ENCODE data around the gene FIZ1.

FIZ1 gene

GRCh38 chr19:55616395-55616875 is 17.1 kb upstream of the FIZ1 start:
- DNase-seq: no peak
- in situ Hi-C loops (cut with HindIII; ENCODE audit: low pct_ligation_motif_present, low pct_unique_long_range_greater_than_20kb, low sequenced_read_pairs): no loop called here

DNA sequence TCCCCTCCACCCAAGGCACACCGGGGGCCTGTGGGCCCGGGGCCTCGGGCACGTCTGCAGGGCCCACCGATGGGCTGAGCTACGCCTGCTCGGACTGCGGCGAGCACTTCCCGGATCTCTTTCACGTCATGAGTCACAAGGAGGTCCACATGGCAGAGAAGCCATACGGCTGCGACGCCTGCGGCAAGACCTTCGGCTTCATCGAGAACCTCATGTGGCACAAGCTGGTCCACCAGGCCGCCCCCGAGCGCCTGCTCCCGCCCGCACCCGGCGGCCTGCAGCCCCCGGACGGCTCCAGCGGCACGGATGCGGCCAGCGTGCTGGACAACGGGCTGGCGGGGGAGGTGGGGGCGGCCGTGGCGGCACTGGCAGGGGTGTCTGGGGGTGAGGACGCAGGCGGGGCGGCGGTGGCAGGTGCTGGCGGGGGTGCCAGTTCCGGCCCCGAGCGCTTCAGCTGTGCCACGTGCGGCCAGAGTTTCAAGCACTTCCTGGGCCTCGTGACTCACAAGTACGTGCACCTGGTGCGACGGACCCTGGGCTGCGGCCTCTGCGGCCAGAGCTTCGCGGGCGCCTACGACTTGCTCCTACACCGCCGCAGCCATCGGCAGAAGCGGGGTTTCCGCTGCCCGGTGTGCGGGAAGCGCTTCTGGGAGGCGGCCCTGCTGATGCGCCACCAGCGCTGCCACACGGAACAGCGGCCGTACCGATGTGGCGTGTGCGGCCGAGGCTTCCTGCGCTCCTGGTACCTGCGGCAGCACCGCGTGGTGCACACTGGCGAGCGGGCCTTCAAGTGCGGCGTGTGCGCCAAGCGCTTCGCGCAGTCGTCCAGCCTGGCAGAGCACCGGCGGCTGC is 16.5 kb upstream of the FIZ1 start:
- DNase-seq: no peak
- in situ Hi-C loops (cut with HindIII; ENCODE audit: low pct_ligation_motif_present, low pct_unique_long_range_greater_than_20kb, low sequenced_read_pairs): no loop called here

DNA sequence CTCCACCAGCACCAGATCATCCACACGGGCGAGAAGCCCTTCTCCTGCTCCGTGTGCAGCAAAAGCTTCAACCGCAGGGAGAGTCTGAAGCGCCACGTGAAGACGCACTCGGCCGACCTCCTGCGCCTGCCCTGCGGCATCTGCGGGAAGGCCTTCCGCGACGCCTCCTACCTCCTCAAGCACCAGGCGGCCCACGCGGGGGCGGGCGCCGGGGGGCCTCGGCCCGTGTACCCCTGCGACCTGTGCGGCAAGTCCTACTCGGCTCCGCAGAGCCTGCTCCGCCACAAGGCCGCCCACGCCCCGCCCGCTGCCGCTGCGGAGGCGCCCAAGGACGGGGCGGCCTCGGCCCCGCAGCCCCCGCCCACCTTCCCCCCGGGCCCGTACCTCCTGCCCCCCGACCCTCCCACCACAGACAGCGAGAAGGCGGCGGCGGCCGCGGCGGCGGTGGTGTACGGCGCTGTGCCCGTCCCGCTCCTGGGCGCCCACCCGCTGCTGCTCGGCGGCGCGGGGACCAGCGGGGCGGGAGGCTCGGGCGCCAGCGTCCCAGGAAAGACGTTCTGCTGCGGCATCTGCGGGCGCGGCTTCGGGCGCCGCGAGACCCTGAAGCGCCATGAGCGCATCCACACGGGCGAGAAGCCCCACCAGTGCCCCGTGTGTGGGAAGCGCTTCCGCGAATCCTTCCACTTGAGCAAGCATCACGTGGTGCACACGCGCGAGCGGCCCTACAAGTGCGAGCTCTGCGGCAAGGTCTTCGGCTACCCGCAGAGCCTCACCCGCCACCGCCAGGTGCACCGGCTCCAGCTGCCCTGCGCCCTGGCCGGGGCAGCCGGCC is 15.6 kb upstream of the FIZ1 start:
- DNase-seq: no peak
- in situ Hi-C loops (cut with HindIII; ENCODE audit: low pct_ligation_motif_present, low pct_unique_long_range_greater_than_20kb, low sequenced_read_pairs): no loop called here

DNA sequence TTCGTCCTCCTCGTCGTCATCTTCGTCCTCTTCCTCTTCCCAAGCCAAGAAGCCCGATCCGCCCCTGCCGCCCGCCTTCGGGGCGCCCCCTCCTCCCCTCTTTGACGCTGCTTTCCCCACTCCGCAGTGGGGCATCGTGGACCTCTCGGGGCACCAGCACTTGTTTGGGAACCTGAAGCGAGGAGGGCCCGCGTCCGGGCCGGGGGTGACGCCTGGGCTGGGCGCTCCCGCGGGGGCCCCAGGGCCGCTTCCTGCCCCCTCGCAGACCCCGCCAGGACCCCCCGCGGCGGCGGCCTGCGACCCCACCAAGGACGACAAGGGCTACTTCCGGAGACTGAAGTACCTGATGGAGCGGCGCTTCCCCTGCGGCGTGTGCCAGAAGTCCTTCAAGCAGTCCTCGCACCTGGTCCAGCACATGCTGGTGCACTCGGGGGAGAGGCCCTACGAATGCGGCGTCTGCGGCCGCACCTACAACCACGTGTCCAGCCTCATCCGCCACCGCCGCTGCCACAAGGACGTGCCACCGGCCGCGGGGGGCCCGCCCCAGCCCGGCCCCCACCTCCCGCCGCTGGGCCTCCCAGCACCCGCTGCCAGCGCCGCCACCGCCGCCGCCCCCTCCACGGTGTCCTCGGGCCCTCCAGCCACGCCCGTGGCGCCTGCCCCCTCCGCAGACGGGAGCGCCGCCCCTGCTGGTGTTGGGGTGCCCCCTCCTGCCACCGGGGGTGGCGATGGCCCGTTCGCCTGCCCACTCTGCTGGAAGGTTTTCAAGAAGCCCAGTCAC is 14.8 kb upstream of the FIZ1 start:
- no peak for DNase-seq
- in situ Hi-C loops (cut with HindIII; ENCODE audit: low pct_ligation_motif_present, low pct_unique_long_range_greater_than_20kb, low sequenced_read_pairs): no loop called here

DNA sequence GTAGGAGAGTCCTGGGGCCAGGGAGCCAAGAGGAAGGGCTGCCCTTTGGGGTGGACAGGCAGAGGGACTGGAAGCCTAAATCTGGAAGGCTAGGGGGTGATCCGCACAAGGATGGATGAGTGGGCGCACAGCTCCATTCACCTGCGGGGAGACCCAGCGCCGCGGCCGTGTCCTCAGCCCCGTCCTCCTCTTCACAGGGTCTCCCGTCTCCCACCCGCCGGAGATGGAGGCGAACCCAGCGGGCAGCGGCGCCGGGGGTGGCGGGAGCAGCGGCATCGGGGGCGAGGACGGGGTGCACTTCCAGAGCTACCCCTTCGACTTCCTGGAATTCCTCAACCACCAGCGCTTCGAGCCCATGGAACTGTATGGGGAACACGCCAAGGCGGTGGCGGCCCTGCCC is 14.1 kb upstream of the FIZ1 start:
- no peak for DNase-seq
- in situ Hi-C loops (cut with HindIII; ENCODE audit: low pct_ligation_motif_present, low pct_unique_long_range_greater_than_20kb, low sequenced_read_pairs): no loop called here

DNA sequence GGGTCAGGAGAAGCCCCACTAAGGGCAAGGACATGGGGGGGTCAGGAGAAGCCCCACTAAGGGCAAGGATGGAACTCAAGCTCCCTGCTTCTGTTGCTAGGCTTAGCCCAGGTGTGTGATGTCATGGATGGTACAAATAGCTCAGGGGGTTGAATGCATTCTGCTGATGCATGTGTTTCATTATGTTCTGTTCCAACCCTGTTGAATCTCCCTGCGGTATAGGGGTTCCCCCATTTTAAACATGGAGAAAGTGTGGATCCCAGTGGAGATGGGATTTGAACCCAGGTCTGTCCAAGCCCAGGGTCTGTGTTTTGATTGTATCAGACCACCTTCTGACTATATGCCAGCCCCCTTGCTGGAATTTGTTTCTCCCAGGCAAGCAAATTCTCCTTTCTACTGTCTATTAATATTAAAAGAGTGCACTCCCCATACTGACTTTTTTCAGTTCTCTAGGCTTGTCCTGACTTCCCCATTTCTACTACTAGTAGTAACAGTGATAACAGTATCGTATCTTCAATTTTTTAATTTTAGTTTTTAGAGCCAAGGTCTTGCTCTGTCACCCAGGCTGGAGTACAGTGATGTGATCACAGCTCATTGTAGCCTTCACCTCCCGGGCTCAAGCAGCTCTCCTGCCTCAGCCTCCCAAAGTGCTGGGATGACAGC is 12.8 kb upstream of the FIZ1 start:
- in situ Hi-C loops (cut with HindIII; ENCODE audit: low pct_ligation_motif_present, low pct_unique_long_range_greater_than_20kb, low sequenced_read_pairs): no loop called here
- no peak for DNase-seq

DNA sequence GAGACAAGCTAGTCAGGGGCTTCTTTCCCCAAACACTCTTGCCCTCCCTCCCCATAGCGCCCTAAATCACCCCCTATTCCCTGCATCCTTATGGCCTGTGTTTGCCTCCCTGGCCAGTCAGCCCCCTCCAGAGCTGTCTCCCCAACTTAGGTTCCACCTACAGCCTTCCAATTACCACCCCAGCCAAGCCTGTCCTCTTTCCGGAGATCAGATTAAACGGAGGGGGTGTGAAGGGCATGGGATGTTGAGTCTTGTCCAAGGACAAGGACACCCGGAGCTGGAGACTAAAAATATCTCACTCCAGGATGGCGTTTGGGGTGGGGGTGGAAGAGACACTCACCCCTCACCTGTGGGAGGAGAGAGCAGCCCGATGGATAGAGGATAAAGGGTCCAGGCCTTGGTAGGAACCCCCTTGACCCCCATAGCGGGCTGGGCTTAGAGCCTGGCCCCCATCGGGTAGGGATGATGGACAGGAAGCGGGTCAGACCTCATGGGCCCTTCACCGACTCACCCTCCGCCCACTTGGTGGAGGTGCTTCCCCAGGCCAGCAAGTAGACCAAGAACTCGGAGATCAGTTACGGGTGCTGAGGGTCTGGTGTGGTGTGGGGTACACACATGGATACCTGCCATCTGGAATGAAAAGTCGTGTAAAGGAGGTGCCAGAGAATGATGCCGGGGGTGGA is 12.1 kb upstream of the FIZ1 start:
- in situ Hi-C loops (cut with HindIII; ENCODE audit: low pct_ligation_motif_present, low pct_unique_long_range_greater_than_20kb, low sequenced_read_pairs): no loop called here
- no peak for DNase-seq

GRCh38 chr19:55609326-55609725 is 10.0 kb upstream of the FIZ1 start:
- in situ Hi-C loops (cut with HindIII; ENCODE audit: low pct_ligation_motif_present, low pct_unique_long_range_greater_than_20kb, low sequenced_read_pairs): no loop called here

GRCh38 chr19:55606817-55607216 is 7.5 kb upstream of the FIZ1 start:
- in situ Hi-C loops (cut with HindIII; ENCODE audit: low pct_ligation_motif_present, low pct_unique_long_range_greater_than_20kb, low sequenced_read_pairs): no loop called here
- no peak for DNase-seq

More at GRCh38 chr19:55609326-55609725, 10.0 kb upstream of the FIZ1 start:
- no peak for DNase-seq

GRCh38 chr19:55606471-55606787 is 7.1 kb upstream of the FIZ1 start:
- in situ Hi-C loops (cut with HindIII; ENCODE audit: low pct_ligation_motif_present, low pct_unique_long_range_greater_than_20kb, low sequenced_read_pairs): no loop called here
- no peak for DNase-seq

GRCh38 chr19:55605637-55606470 is 6.5 kb upstream of the FIZ1 start, which contains the start of gene ZNF865:
Gene ZNF865, plus strand, starts transcription at chr19:55605647. Its CDS starts 7,972 bp downstream, at chr19:55613619.
- DNase-seq: peak; percentile 82

GRCh38 chr19:55605207-55605636 is 5.9 kb upstream of the FIZ1 start:
- in situ Hi-C loops (cut with HindIII; ENCODE audit: low pct_ligation_motif_present, low pct_unique_long_range_greater_than_20kb, low sequenced_read_pairs): no loop called here

More at GRCh38 chr19:55605637-55606470, 6.5 kb upstream of the FIZ1 start, which contains the start of gene ZNF865:
- in situ Hi-C loops (cut with HindIII; ENCODE audit: low pct_ligation_motif_present, low pct_unique_long_range_greater_than_20kb, low sequenced_read_pairs): no loop called here

GRCh38 chr19:55603581-55604292 is 4.4 kb upstream of the FIZ1 start:
- DNase-seq: no peak
- in situ Hi-C loops (cut with HindIII; ENCODE audit: low pct_ligation_motif_present, low pct_unique_long_range_greater_than_20kb, low sequenced_read_pairs): no loop called here

More at GRCh38 chr19:55605207-55605636, 5.9 kb upstream of the FIZ1 start:
- peak; percentile 96 for DNase-seq

- in situ Hi-C loops (cut with HindIII; ENCODE audit: low pct_ligation_motif_present, low pct_unique_long_range_greater_than_20kb, low sequenced_read_pairs): no loop called here
- no peak for DNase-seq
Measured at GRCh38 chr19:55603115-55603514, 3.8 kb upstream of the FIZ1 start.

DNA sequence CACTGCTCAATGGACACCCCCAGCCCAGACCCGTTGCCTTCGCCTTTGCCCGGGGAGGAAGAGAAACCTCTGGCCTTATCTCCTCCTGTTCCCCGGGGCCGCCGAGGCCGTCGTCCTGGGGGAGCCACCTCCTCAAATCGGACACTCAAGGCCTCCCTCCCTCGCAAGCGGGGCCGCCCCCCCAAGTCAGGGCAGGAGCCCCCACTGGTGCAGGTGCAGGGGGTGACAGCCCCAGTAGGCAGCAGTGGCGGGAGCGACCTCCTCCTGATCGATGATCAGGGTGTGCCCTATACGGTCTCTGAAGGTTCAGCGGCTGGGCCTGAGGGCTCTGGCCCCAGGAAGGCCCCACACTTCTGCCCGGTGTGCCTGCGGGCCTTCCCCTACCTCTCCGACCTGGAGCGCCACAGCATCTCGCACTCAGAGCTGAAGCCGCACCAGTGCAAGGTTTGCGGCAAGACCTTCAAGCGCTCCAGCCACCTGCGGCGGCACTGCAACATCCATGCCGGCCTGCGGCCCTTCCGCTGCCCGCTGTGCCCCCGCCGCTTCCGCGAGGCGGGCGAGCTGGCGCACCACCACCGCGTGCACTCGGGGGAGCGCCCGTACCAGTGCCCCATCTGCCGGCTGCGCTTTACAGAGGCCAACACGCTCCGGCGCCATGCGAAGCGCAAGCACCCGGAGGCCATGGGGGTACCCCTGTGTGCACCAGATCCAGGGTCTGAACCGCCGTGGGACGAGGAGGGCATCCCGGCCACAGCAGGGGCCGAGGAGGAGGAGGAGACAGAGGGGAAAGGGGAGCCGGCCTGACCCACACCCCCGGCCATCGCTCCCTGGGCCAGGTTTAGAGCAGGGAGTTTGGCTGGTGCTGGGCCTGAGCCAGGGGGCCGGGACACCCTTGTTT is 3.0 kb upstream of the FIZ1 start:
- in situ Hi-C loops (cut with HindIII; ENCODE audit: low pct_ligation_motif_present, low pct_unique_long_range_greater_than_20kb, low sequenced_read_pairs): no loop called here
- DNase-seq: no peak
